Caco-2 (cell line): ENCODE measurements around the gene PLCG1. TPM values are rescaled to one million over a fixed set of nuclear protein-coding genes. Genes with fewer than 3 reads are reported as not detected.
A peak's percentile ranks its signal among the peaks of the same experiment; 100 is the strongest.

Experiments
- BruUV-seq: library from RNA; stranded (reverse); fragments of 400-500 nt; replicated peaks from 2 replicates; lab custom pipeline; 2021; lab: Mats Ljungman, UMichigan
- CTCF ChIA-PET: fragments of 300-600 bp; sonication (Branson Sonifier 250); formaldehyde crosslinking; loops from one replicate; lab custom pipeline; 2022; ENCODE audit warnings: antibody characterized with exemption; lab: Charles Lee
- POLR2A ChIA-PET: fragments of 300-600 bp; sonication (Branson Sonifier 250); formaldehyde crosslinking; loops from one replicate; lab custom pipeline; 2022; ENCODE audit warnings: antibody characterized with exemption; lab: Charles Lee
- DNase-seq, 2 experiments: peaks; one replicate each; pipeline versions ENCODE4 v3.0.0 to v3.0.0-alpha.2; 2020 to 2022
- H3K27me3 ChIP-seq: replicated peaks from 2 replicates; pipeline ENCODE4 v1.6.0; 2011; ENCODE audit warnings: low read length; ENCODE audit not compliant: control insufficient read depth, insufficient read depth
- H3K36me3 ChIP-seq: 2 replicates; pipeline ENCODE4 v1.5.1; 2011; ENCODE audit warnings: low read length; ENCODE audit not compliant: control insufficient read depth, insufficient read depth
- H3K4me1 ChIP-seq: fragments of 250-450 bp; sonication (Bioruptor Pico); 2 replicates; pipeline ENCODE4 v1.5.1; 2020; ENCODE audit warnings: mild to moderate bottlenecking
- H3K4me3 ChIP-seq: 2 replicates; pipeline ENCODE4 v1.5.1; 2011; ENCODE audit warnings: low read depth, mild to moderate bottlenecking, control low read depth, low read length
- H3K9me3 ChIP-seq: fragments of 250-450 bp; sonication (Bioruptor Pico); 2 replicates; pipeline ENCODE4 v1.5.1; 2020; ENCODE audit warnings: mild to moderate bottlenecking, moderate library complexity
- H3K27ac Mint-ChIP-seq: one replicate; pipeline ENCODE4 v1.8.0; 2022; ENCODE audit warnings: mixed read lengths; ENCODE audit not compliant: unreplicated experiment
- H3K27me3 Mint-ChIP-seq: one replicate; pipeline ENCODE4 v1.8.0; 2022; ENCODE audit warnings: mixed read lengths; ENCODE audit not compliant: insufficient read depth, unreplicated experiment
- H3K36me3 Mint-ChIP-seq: one replicate; pipeline ENCODE4 v1.8.0; 2022; ENCODE audit warnings: mild to moderate bottlenecking, mixed read lengths; ENCODE audit not compliant: insufficient read depth, unreplicated experiment
- H3K4me1 Mint-ChIP-seq: one replicate; pipeline ENCODE4 v1.8.0; 2022; ENCODE audit warnings: low read depth, mixed read lengths; ENCODE audit not compliant: unreplicated experiment
- H3K4me3 Mint-ChIP-seq: one replicate; pipeline ENCODE4 v1.8.0; 2022; ENCODE audit warnings: mild to moderate bottlenecking, moderate library complexity, mixed read lengths; ENCODE audit not compliant: unreplicated experiment
- H3K9me3 Mint-ChIP-seq: one replicate; pipeline ENCODE4 v1.8.0; 2022; ENCODE audit warnings: mixed read lengths; ENCODE audit not compliant: unreplicated experiment
- CTCF ChIP-seq, 2 experiments: fragments of 200-600 bp in 1 of 2; IDR thresholded peaks; 1 replicate in 1 of 2; 2 replicates in 1 of 2; pipeline versions ENCODE4 v1.5.1 to v1.8.0; 2011 to 2022; ENCODE audit warnings: antibody characterized with exemption in 1 of 2, control low read depth in 1 of 2, inconsistent platforms in 1 of 2, low read depth in 1 of 2, low read length in 1 of 2, mild to moderate bottlenecking in 1 of 2, moderate library complexity in 1 of 2; ENCODE audit not compliant: insufficient read depth in 1 of 2, severe bottlenecking in 1 of 2, unreplicated experiment in 1 of 2
- intact Hi-C: fragments of 100-400 bp; cut with micrococcal nuclease; formaldehyde crosslinking; loops from one replicate; pipeline ENCODE4 v1.10.0; 2022; ENCODE audit not compliant: unreplicated experiment
- total RNA-seq: library from RNA; stranded (reverse); gene quantifications from 2 replicates; pipeline ENCODE4 v1.2.3, GENCODE V29; 2022

PLCG1 gene
- total RNA-seq, 1 experiment from 2014 or later, result 196 TPM

GRCh38 chr20:41137614-41138474 is 501 bp downstream of the PLCG1 start:
- BruUV-seq, result no TSS peak
- Mint-ChIP-seq H3K36me3 (peaks cover 47% of the 10 kb centered on the region), H3K27ac (peak overlapping the region; percentile 77), H3K4me3 (peak overlapping the region; percentile 83), H3K27me3 (no peaks in the 10 kb centered on the region), H3K4me1 (peaks cover 21% of the 10 kb centered on the region), H3K9me3 (no peaks in the 10 kb centered on the region)
- intact Hi-C loops, result loop anchor here (2.0 to 10.0 kb wide), 5 partner anchors 27 to 179 kb away; partner anchors contain the start of genes TOP1 and ZHX3
- POLR2A ChIA-PET, result interaction anchor here (0.6 to 1.6 kb wide), 3 partner anchors 12 to 203 kb away, joined by 3 to 8 read pairs (median 7); partner anchors contain the start of gene LPIN3
- TF ChIP-seq CTCF (IDR thresholded peaks at IDR 0.05; ENCODE audit: insufficient read depth in 1 of 2, low read depth in 1 of 2, low read length in 1 of 2, severe bottlenecking in 1 of 2, unreplicated experiment in 1 of 2), result no peak
- Histone ChIP-seq H3K9me3 (no peaks in the 10 kb centered on the region), H3K4me1 (peaks cover 17% of the 10 kb centered on the region), H3K36me3 (0 out of 2 replicates have a peak, but pooled peaks cover 4% of the 10 kb centered on the region), H3K27me3 (no peaks in the 10 kb centered on the region), H3K4me3 (peak overlapping the region; percentile 96)
- CTCF ChIA-PET, result interaction anchor here (1.1 to 2.9 kb wide), 3 partner anchors 10 to 203 kb away, joined by 4 to 25 read pairs (median 9); partner anchors contain the start of gene LPIN3
- peak; percentile 85 to 87 for DNase-seq

- Mint-ChIP-seq H3K4me3 (peak overlapping the region; percentile 83), H3K27me3 (no peaks in the 10 kb centered on the region), H3K27ac (peak overlapping the region; percentile 77), H3K4me1 (peaks cover 21% of the 10 kb centered on the region), H3K36me3 (peaks cover 40% of the 10 kb centered on the region), H3K9me3 (no peaks in the 10 kb centered on the region)
- no peak for TF ChIP-seq CTCF (IDR thresholded peaks at IDR 0.05; ENCODE audit: insufficient read depth in 1 of 2, low read depth in 1 of 2, low read length in 1 of 2, severe bottlenecking in 1 of 2, unreplicated experiment in 1 of 2)
- H3K36me3 ChIP-seq, result 0 out of 2 replicates have a peak, but pooled peaks cover 4% of the 10 kb centered on the region
- DNase-seq, result peak in 1 of 2 experiments; percentile 32
- intact Hi-C loops, result loop anchor here (2.0 to 10.0 kb wide), 2 partner anchors 34 to 64 kb away; no protein-coding TSS in a partner anchor
- H3K27me3 ChIP-seq, result no peaks in the 10 kb centered on the region
- ChIA-PET POLR2A (interaction anchor here (0.6 to 1.6 kb wide), 3 partner anchors 11 to 202 kb away, joined by 3 to 8 read pairs (median 7); partner anchors contain the start of gene LPIN3), CTCF (interaction anchor here (0.6 to 2.1 kb wide), 4 partner anchors 9 to 202 kb away, joined by 3 to 9 read pairs (median 4); partner anchors contain the start of gene LPIN3)
- peaks cover 17% of the 10 kb centered on the region for H3K4me1 ChIP-seq
- BruUV-seq, result TSS peak; percentile 23
- no peaks in the 10 kb centered on the region for H3K9me3 ChIP-seq
- peak overlapping the region; percentile 96 for H3K4me3 ChIP-seq
Measured at GRCh38 chr20:41138475-41139226, 1.3 kb downstream of the PLCG1 start.
